IMR-90 (cell line): Measurements from ENCODE around the gene CAMTA2.

Experiments
- CEBPB ChIP-seq: IDR thresholded peaks from 2 replicates; pipeline ENCODE4 v1.6.1; 2012; ENCODE audit warnings: low read depth, low read length, improper control_type of control experiment
- CTCF ChIP-seq: conservative IDR thresholded peaks from 2 replicates; pipeline ENCODE4 v1.5.1; 2012; ENCODE audit warnings: mild to moderate bottlenecking, low read depth, low read length, improper control_type of control experiment
- MAFK ChIP-seq: IDR thresholded peaks from 2 replicates; pipeline ENCODE4 v1.6.1; 2012; ENCODE audit warnings: low read depth, low read length, improper control_type of control experiment
- MXI1 ChIP-seq: IDR thresholded peaks from 2 replicates; pipeline ENCODE4 v1.6.1; 2012; ENCODE audit warnings: low read depth, mild to moderate bottlenecking, low read length, moderate library complexity, borderline replicate concordance
- POLR2A ChIP-seq: IDR thresholded peaks from 2 replicates; pipeline ENCODE4 v1.6.1; 2012; ENCODE audit warnings: mild to moderate bottlenecking, low read depth, low read length

DNA sequence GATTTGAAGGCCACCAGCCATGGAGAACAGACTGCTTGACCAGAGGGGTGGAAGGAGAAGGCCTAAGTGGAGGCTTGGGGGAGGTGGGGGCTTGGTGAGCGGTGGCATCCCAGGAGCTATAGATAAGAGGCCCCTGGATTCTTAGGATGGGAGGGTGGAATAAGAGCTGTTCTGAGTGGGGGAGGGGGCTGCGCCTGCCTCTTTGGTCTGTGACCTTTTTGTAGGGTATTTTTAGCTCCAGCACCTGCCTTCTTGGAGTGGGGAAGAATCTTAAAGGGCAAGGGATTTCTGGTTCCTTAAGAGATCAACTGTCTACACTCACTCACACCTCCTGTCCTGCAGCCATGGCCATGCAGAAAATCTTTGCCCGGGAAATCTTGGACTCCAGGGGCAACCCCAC, 36.0 kb downstream of the CAMTA2 start:
- no peak for TF ChIP-seq MAFK
- no peak for TF ChIP-seq CEBPB
- no peak for TF ChIP-seq POLR2A
- no peak for TF ChIP-seq MXI1
- no peak for TF ChIP-seq CTCF
